A673 (cell line): Measurements from ENCODE around the gene TMEM125.

ENCODE experiments used
- EZH2 ChIP-seq: fragments of 200-600 bp; sonication (generic); IDR thresholded peaks from 2 replicates; pipeline ENCODE4 v1.6.1; 2017; ENCODE audit warnings: borderline replicate concordance, low read depth, mild to moderate bottlenecking, mixed read lengths, antibody characterized with exemption, low read length; ENCODE audit not compliant: poor library complexity, severe bottlenecking
- TF ChIP-seq, protein P1 (sequence below): fragments of 300-800, 200-600 bp; sonication (generic); conservative IDR thresholded peaks from 2 replicates; pipeline ENCODE4 v1.5.1; 2017; ENCODE audit warnings: low read depth, mild to moderate bottlenecking, antibody characterized with exemption, low read length, moderate library complexity, mixed read lengths

GRCh38 chr1:43319766-43320165, 50.0 kb downstream of the TMEM125 start:
- TF ChIP-seq, protein P1, sequence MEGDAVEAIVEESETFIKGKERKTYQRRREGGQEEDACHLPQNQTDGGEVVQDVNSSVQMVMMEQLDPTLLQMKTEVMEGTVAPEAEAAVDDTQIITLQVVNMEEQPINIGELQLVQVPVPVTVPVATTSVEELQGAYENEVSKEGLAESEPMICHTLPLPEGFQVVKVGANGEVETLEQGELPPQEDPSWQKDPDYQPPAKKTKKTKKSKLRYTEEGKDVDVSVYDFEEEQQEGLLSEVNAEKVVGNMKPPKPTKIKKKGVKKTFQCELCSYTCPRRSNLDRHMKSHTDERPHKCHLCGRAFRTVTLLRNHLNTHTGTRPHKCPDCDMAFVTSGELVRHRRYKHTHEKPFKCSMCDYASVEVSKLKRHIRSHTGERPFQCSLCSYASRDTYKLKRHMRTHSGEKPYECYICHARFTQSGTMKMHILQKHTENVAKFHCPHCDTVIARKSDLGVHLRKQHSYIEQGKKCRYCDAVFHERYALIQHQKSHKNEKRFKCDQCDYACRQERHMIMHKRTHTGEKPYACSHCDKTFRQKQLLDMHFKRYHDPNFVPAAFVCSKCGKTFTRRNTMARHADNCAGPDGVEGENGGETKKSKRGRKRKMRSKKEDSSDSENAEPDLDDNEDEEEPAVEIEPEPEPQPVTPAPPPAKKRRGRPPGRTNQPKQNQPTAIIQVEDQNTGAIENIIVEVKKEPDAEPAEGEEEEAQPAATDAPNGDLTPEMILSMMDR = no peak
- no peak for TF ChIP-seq EZH2
